ENCODE results near the gene KCNK1.

DNA sequence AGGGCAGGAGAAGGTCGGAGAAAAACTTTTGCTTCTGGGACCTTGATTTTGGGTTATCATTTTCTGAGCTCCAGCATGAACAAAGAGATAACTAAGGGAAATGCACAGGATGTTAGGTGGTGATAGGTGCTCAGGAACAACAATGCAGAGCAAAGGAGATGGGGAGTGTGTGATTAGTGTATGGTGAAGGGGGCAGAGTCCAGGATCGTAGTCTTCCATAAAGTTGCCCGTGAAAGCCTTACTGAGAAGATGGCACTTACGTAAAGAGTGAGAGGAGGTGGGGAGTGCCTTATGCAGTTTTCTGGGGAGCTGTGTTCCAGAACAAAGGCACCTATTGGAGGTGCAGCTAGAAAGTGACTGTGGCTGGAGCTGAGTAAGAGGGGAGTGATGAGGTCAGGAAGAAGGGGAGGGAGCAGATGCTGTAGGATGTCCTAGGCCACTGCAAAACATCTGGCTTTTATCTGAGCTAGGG, 11.6 kb downstream of the KCNK1 start:
- TF ChIP-seq, protein P1, sequence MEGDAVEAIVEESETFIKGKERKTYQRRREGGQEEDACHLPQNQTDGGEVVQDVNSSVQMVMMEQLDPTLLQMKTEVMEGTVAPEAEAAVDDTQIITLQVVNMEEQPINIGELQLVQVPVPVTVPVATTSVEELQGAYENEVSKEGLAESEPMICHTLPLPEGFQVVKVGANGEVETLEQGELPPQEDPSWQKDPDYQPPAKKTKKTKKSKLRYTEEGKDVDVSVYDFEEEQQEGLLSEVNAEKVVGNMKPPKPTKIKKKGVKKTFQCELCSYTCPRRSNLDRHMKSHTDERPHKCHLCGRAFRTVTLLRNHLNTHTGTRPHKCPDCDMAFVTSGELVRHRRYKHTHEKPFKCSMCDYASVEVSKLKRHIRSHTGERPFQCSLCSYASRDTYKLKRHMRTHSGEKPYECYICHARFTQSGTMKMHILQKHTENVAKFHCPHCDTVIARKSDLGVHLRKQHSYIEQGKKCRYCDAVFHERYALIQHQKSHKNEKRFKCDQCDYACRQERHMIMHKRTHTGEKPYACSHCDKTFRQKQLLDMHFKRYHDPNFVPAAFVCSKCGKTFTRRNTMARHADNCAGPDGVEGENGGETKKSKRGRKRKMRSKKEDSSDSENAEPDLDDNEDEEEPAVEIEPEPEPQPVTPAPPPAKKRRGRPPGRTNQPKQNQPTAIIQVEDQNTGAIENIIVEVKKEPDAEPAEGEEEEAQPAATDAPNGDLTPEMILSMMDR (IDR thresholded peaks at IDR 0.05): no peak
- no peak for TF ChIP-seq POLR2A (IDR thresholded peaks at IDR 0.05)

All from testis (tissue), 2 donors.